ENCODE results near the gene ARMC7.
A peak's percentile ranks its signal among the peaks of the same experiment; 100 is the strongest.

The ARMC7 gene

DNA sequence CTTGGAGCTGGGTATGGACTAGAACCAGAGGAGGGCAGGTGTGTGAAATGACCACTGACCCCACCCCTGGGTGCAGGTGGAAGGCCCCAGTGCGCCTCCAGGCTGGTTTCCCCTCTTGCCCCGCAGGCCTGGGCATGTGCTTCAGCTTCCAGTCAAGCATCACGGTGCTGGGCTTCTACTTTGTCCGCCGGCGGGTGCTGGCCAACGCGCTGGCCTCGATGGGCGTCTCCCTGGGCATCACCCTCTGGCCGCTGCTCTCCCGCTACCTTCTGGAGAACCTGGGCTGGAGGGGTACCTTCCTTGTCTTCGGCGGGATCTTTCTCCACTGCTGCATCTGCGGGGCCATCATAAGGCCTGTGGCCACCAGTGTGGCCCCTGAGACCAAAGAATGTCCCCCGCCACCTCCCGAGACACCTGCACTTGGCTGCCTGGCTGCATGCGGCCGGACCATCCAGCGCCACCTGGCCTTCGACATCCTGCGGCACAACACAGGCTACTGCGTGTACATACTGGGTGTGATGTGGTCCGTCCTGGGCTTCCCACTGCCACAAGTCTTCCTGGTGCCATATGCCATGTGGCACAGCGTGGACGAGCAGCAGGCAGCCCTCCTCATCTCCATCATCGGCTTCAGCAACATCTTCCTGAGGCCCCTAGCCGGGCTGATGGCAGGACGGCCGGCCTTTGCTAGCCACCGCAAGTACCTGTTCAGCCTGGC is 9.7 kb upstream of the ARMC7 start:
- Histone ChIP-seq H3K36me3 (replicated peaks) (peaks cover 2% of the 10 kb centered on the region; the same call in 1 of the 2 replicates), H3K27me3 (ENCODE audit: low read depth) (no peaks in the 10 kb centered on the region), H3K9me3 (no peaks in the 10 kb centered on the region), H3K4me3 (no peak overlapping the region), H3K4me1 (peaks cover 10% of the 10 kb centered on the region)
- no peak for DNase-seq (ENCODE audit: low spot score in 2 of 2)
- in situ Hi-C loops (cut with MboI; ENCODE audit: low sequenced_read_pairs), result loop anchor here (25.0 kb wide), 1 partner anchor 312 kb away; the partner anchor contains the start of gene GRB2

DNA sequence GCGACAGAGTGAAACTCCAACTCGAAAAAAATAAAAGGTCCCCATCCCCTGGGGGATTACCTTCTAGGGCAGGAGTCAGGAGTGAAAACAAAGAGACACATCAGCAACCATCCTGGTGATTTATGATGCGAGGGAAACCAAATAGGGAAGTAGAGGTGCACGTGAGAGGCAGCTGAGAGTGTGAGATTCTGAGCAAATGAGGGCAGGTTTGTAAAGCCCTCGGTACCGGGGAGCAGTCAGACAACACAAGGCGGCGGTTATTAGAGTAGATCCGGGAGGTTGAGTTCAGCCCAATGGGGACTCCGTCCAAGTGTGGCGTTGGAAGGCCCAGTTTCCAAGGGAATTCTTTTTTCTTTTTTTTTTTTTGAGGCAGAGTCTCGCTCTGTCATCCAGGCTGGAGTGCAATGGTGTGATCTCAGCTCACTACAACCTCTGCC is 7.4 kb upstream of the ARMC7 start:
- Histone ChIP-seq H3K36me3 (replicated peaks) (peaks cover 2% of the 10 kb centered on the region; the same call in 1 of the 2 replicates), H3K27me3 (ENCODE audit: low read depth) (no peaks in the 10 kb centered on the region), H3K4me1 (peaks cover 3% of the 10 kb centered on the region; the same call in 1 of the 2 replicates), H3K4me3 (no peak overlapping the region), H3K9me3 (no peaks in the 10 kb centered on the region)
- in situ Hi-C loops (cut with MboI; ENCODE audit: low sequenced_read_pairs), result loop anchor here (25.0 kb wide), 1 partner anchor 310 kb away; the partner anchor contains the start of gene GRB2
- peak; percentile 41 to 57 for DNase-seq (ENCODE audit: low spot score in 2 of 2)

DNA sequence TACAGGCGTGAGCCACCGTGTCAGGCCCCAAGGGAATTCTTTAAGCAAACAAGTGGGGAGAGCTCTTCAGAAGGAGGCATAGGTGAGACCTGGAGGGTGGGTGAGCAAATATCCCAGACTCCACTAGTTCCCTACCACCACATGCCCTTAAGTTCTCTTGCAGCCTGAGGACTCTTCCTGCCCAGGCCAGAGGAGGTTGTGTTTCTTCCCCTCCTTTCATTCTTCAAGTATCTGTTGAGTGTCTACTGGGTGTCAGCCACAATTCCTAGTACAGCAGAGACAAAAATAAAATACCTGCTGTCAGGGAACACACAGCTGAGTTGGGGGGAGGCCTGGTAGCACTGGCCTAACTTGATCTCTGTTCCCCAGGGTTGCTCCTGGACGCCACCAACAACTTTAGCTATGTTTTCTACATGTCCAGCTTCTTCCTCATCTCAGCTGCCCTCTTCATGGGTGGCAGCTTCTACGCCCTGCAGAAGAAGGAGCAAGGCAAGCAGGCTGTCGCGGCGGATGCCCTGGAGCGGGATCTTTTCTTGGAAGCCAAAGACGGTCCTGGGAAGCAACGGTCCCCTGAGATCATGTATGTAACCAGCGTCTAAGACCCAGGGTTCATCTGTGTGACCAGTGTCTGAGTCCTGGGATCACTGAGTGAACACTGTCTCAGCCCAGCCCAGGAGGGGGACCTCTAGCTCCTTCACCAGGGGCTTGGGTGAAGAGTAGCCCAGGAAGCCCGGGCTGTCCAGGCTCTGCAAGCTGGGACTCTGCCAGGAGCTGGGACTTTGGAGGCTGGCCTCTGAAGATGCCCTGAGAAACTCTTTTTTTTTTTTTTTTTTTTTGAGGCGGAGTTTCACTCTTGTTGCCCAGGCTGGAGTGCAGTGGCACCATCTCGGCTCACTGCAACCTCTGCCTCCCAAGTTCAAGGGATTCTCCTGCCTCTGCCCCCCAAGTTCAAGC is 5.9 kb upstream of the ARMC7 start:
- DNase-seq (ENCODE audit: low spot score in 2 of 2), result no peak
- in situ Hi-C loops (cut with MboI; ENCODE audit: low sequenced_read_pairs), result loop anchor here (25.0 kb wide), 1 partner anchor 308 kb away; the partner anchor contains the start of gene GRB2
- no peak overlapping the region for H3K4me3 ChIP-seq
- peaks cover 7% of the 10 kb centered on the region for H3K4me1 ChIP-seq
- no peaks in the 10 kb centered on the region for H3K9me3 ChIP-seq
- H3K36me3 ChIP-seq (replicated peaks), result peaks cover 2% of the 10 kb centered on the region; the same call in 1 of the 2 replicates
- no peaks in the 10 kb centered on the region for H3K27me3 ChIP-seq (ENCODE audit: low read depth)

DNA sequence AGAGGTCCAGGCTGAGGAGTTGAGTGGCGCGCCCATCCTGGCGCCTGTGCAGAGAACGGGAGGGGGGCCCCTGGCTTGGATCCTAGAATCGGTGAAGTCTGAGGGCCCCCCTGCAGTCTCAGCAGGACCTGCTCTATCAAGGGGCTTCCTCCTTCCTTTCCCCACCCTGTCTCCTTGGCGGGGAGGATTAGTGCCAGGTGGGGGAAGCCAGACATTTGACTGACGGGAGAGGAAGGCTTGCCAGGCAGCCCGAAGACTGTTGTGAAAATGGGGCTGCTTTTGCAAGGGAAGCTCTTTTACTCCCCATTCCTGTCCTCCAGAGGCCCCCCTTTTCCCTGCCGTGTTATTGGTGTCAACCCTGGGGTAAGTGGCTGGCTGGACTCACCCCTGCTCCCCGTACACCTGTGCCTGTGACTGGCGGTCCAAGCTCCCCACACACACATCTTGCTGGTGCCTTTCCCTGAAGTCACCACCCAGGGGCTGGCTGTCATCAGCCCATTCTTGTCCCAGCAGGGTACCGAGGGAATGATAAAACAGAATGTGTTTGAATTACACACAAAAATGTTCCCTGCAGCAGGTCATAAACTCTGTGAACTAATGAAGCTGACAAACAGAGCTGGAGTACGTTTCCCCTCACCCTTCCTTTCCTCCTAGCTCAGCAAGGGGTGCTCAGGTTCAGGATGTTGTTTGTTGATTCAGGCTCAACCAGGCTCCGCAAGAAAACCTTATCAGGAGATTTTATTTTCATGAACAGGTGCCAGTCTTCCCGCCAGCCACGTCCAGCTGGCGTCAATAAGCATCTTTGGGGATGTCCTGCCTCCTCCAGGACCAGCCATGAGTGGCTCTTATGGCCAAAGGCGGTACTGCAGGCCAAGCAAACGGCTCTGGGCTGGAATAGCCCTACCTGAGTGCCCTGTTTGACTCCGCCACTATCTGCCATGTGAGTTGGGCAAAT is 4.4 kb upstream of the ARMC7 start:
- Histone ChIP-seq H3K36me3 (replicated peaks) (peaks cover under 1% of the 10 kb centered on the region; the same call in 1 of the 2 replicates), H3K4me1 (peaks cover 14% of the 10 kb centered on the region), H3K4me3 (no peak overlapping the region), H3K9me3 (no peaks in the 10 kb centered on the region), H3K27me3 (ENCODE audit: low read depth) (no peaks in the 10 kb centered on the region)
- DNase-seq (ENCODE audit: low spot score in 2 of 2), result peak; percentile 34 to 71
- in situ Hi-C loops (cut with MboI; ENCODE audit: low sequenced_read_pairs), result loop anchor here (25.0 kb wide), 1 partner anchor 307 kb away; the partner anchor contains the start of gene GRB2

DNA sequence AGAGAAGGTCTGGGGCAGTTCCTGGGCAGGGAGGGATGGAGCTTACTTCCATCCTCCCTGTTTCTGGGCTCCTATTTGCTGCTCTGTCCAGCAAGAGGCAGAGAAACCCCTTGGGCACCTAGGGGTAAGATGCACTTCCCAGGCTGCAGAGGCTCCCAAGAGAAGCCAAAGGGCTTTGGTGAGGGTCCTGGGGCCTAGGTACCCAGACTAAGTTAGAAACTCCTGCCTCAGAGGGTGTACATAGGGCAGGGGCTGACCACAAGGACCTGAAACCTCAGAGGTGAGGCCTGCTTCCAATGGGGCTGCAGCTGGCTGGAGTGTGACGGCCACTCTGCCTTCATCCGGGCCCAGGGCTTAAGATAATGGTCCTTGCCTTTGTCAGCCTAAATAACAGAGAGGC is 1.6 kb upstream of the ARMC7 start:
- Histone ChIP-seq H3K36me3 (replicated peaks) (0 out of 2 replicates have a peak, but pooled peaks cover 4% of the 10 kb centered on the region), H3K9me3 (no peaks in the 10 kb centered on the region), H3K4me3 (no peak overlapping the region), H3K27me3 (ENCODE audit: low read depth) (no peaks in the 10 kb centered on the region), H3K4me1 (peaks cover 10% of the 10 kb centered on the region)
- no peak for DNase-seq (ENCODE audit: low spot score in 2 of 2)
- in situ Hi-C loops (cut with MboI; ENCODE audit: low sequenced_read_pairs), result loop anchor here (25.0 kb wide), 1 partner anchor 304 kb away; the partner anchor contains the start of gene GRB2

DNA sequence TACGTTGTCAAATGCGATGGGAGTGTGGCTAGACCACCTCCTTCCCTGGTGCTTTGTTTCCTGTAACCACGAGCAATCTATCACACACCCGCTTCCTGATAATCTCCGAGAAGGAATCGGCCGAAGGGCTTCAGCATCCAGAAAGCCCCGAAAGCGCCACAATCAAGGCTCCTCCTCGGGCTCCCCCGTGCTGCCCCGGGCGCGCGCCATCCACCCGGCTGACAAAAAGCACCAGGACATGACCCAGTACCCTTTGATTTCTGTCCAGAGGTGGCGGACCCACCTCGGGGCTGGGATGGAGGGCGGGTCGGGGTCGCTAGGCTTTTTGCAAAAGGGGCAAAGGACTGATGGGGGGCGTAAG is 743 bp upstream of the ARMC7 start:
- in situ Hi-C loops (cut with MboI; ENCODE audit: low sequenced_read_pairs), result loop anchor here (25.0 kb wide), 1 partner anchor 303 kb away; the partner anchor contains the start of gene GRB2
- peaks cover 15% of the 10 kb centered on the region for H3K4me1 ChIP-seq
- H3K9me3 ChIP-seq, result no peaks in the 10 kb centered on the region
- no peaks in the 10 kb centered on the region for H3K27me3 ChIP-seq (ENCODE audit: low read depth)
- peaks cover 4% of the 10 kb centered on the region; the same call in 1 of the 2 replicates for H3K36me3 ChIP-seq (replicated peaks)
- peak overlapping the region; percentile 65 for H3K4me3 ChIP-seq
- no peak for DNase-seq (ENCODE audit: low spot score in 2 of 2)

DNA sequence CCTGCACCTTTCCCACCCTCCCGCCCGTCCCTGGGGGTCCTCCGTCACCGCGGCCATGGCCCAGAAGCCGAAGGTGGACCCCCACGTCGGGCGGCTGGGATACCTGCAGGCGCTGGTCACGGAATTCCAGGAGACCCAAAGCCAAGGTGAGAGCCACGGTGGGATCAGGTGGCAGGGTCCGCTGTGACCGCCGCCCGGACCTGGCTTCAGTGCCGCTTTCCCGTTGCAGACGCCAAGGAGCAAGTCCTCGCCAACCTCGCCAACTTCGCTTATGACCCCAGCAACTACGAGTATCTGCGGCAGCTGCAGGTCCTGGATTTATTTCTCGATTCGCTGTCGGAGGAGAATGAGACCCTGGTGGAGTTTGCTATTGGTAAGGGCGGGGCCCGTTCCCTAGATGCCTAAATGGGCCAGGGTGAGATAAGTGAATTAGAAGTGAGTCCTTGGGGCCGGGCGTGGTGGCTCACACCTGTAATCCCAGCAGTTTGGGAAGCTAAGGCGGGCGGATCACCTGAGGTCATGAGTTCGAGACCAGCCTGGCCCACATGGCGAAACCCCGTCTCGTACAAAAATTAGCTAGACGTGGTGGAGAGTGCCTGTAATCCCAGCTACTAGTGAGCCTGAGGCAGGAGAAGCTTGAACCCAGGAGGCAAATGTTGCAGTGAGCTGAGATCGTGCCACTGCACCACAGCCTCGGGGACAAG is 617 bp downstream of the ARMC7 start:
- Histone ChIP-seq H3K9me3 (no peaks in the 10 kb centered on the region), H3K27me3 (ENCODE audit: low read depth) (no peaks in the 10 kb centered on the region), H3K36me3 (replicated peaks) (peaks cover 9% of the 10 kb centered on the region; the same call in 1 of the 2 replicates), H3K4me3 (peak overlapping the region; percentile 65), H3K4me1 (peaks cover 18% of the 10 kb centered on the region)
- in situ Hi-C loops (cut with MboI; ENCODE audit: low sequenced_read_pairs), result loop anchor here (25.0 kb wide), 1 partner anchor 302 kb away; the partner anchor contains the start of gene GRB2
- DNase-seq (ENCODE audit: low spot score in 2 of 2), result peak in 1 of 2 experiments; percentile 53

DNA sequence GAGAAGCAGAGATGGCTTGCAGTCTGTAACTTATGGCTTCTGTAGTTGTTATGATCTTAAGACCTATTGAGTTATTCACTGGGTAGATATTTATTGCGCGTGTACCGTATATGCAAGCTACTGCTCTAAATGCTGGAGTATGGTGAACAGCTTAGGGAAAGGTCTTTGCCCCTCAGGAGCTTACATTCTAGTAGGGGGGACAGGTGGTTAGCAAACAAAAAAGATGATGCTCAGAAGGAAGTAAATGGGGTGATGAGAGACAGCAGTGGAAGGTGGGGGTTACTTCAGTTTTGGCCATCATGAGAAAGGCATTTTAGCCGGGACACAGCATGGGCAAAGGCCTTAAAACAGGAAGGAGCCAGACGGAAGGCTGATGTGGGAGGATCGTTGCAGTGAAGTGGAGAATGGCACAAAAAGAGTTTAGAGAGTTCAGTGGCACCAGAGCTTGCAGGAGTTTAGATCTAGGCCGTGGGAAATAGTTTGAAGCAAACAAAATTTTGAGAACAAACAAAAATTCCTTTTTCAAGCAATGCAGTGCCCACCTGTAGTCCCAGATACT is 2.1 kb downstream of the ARMC7 start:
- in situ Hi-C loops (cut with MboI; ENCODE audit: low sequenced_read_pairs), result loop anchor here (25.0 kb wide), 1 partner anchor 300 kb away; the partner anchor contains the start of gene GRB2
- peaks cover 18% of the 10 kb centered on the region for H3K4me1 ChIP-seq
- peaks cover 19% of the 10 kb centered on the region; the same call in 1 of the 2 replicates for H3K36me3 ChIP-seq (replicated peaks)
- H3K4me3 ChIP-seq, result no peak overlapping the region
- H3K9me3 ChIP-seq, result no peaks in the 10 kb centered on the region
- H3K27me3 ChIP-seq (ENCODE audit: low read depth), result no peaks in the 10 kb centered on the region
- DNase-seq (ENCODE audit: low spot score in 2 of 2), result no peak

DNA sequence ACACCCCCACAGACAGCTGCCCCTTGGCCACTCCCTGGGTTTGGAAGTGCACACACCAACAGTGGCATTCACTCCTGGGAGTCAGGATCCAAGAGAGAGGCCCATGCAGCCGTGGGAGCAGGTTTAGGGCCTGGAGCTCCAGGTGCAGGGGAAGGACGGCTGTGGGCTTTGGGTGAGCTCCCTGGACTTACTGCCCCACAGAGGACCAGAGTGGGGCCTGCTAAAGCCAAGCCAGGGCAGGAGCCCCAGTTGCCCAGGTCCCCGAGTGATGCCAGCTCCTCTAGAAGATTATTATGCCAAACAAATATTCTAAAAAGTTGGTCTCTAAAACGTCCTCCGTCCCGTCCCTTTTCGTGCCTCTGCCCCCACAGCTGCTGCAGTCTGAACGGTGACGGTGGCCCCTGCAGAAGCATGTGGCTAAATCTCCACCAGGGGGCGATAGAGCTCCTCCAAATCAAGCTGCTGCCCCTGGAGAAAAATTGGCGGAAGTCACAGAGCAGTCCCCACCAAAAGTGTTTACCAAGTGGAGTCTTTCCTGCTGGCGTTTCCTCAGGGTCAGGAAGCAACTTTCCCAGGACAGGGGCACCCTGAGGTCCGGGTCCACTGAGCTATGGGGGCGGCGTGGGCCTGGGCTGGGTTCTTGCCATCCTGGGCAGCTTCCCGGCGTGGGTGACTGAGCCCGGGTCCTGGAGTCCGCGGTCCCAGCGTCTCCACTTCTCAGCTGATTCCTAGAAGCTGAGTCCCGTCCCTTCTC is 4.2 kb downstream of the ARMC7 start:
- H3K4me3 ChIP-seq, result peak overlapping the region; percentile 34
- H3K27me3 ChIP-seq (ENCODE audit: low read depth), result no peaks in the 10 kb centered on the region
- H3K36me3 ChIP-seq (replicated peaks), result peaks cover 23% of the 10 kb centered on the region; the same call in 1 of the 2 replicates
- in situ Hi-C loops (cut with MboI; ENCODE audit: low sequenced_read_pairs), result loop anchor here (25.0 kb wide), 1 partner anchor 298 kb away; the partner anchor contains the start of gene GRB2
- H3K4me1 ChIP-seq, result peaks cover 13% of the 10 kb centered on the region
- no peaks in the 10 kb centered on the region for H3K9me3 ChIP-seq
- DNase-seq (ENCODE audit: low spot score in 2 of 2), result peak; percentile 85 to 94

DNA sequence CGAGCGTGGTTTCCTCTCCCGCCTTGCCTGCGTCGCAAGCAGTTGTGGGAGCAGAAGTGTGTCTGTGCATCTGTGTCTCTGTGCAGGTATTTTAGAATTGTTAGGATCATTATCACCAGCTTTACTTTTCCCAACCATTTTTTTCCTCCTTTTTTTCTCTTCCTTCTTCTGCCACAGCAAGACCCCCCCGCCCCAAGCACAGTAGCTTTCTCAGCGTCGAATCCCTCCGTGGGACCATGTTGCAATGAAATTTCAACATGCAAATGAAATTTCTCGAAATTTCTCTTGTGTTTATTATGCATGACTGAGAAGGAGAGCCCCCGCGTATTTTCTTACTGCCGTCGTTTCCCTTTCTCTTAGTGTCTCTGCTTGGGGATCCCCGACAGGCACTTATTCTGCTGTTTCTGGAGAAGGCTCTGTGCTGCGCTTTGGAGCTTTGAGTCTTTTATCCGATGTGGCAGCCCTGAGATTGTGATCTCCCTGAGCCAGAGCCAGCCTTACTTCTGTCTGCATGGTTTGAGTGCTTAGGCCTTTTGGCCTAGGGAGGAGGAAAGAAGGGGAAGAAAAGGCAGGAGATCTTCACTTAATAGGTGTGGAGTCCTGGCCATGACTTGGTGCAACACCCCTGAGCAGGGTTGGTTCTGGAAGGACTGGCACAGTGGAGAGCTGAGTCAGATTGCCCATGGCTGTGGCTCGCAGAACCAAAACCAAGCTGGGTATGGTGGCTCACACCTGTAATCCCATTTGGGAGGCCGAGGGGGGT is 5.0 kb downstream of the ARMC7 start:
- peaks cover 24% of the 10 kb centered on the region for H3K36me3 ChIP-seq (replicated peaks)
- H3K4me1 ChIP-seq, result peaks cover 8% of the 10 kb centered on the region
- no peaks in the 10 kb centered on the region for H3K27me3 ChIP-seq (ENCODE audit: low read depth)
- DNase-seq (ENCODE audit: low spot score in 2 of 2), result no peak
- peak overlapping the region; percentile 34 for H3K4me3 ChIP-seq
- in situ Hi-C loops (cut with MboI; ENCODE audit: low sequenced_read_pairs), result loop anchor here (25.0 kb wide), 1 partner anchor 298 kb away; the partner anchor contains the start of gene GRB2
- no peaks in the 10 kb centered on the region for H3K9me3 ChIP-seq

DNA sequence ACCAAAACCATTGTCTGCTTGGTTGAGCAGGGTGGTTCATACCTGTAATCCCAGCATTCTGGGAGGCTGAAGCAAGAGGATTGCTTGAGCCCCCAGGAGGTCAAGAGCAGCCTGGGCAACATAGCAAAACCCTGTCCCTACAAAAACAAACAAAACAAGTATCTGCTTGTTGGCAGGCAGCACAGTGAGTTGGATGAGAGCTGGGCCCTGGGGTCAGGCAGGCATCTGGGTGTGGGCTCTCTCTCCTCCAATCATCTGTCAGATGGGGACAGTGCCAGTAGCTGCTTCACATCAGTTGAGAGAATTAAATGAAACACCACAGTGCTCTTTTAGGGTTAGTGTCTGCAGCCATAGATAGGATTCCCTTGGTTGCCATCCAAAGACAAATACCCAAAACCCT is 5.8 kb downstream of the ARMC7 start:
- Histone ChIP-seq H3K36me3 (replicated peaks) (peaks cover 24% of the 10 kb centered on the region), H3K4me3 (no peak overlapping the region), H3K4me1 (peaks cover 8% of the 10 kb centered on the region), H3K27me3 (ENCODE audit: low read depth) (no peaks in the 10 kb centered on the region), H3K9me3 (no peaks in the 10 kb centered on the region)
- in situ Hi-C loops (cut with MboI; ENCODE audit: low sequenced_read_pairs), result loop anchor here (25.0 kb wide), 1 partner anchor 297 kb away; the partner anchor contains the start of gene GRB2
- no peak for DNase-seq (ENCODE audit: low spot score in 2 of 2)
